ENCODE data around the gene CCDC33.

DNA sequence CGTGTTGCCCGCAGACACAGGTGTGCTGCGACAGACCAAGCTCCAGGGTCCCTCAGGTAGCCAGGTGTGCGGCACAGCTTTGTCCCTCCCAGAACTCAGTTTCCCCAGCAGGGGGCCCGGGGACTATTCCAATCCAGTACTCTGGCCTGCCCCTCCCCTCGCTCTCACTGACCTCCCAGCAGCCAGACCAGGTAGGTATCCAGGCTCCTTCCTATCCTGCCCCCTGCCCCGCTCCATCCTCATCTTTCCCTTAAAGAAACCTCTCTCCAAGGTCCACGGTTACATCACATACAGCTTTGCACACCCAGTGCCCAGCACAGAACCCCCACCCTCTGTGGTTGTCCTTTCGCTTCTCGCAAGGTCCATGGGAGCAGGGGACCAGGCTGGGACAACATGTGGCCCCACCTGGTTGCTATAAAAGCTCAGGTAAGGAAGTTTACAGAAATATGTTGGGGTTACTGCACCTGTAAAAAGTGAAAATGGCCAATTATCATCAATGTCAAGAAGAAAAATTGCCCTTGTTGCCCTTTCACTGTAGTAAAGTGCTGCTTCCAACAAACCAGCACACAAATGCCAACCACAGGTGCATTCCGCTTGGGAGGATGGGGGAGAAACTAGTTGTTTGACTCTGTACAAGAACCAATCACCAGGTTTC, 138.6 kb downstream of the CCDC33 start:
- no peak for TF ChIP-seq GATA2 (IDR thresholded peaks at IDR 0.05; ENCODE audit: low read depth, low read length)
- no peak for TF ChIP-seq GATA3 (IDR thresholded peaks at IDR 0.05; ENCODE audit: low read depth, low read length)
